Caco-2 (cell line): Measurements from ENCODE around the gene PPP2R5D. TPM values are rescaled to one million over a fixed set of nuclear protein-coding genes. Genes with fewer than 3 reads are reported as not detected.

ENCODE experiments used
- BruUV-seq: library from RNA; stranded (reverse); fragments of 400-500 nt; replicated peaks from 2 replicates; lab custom pipeline; 2021; lab: Mats Ljungman, UMichigan
- CTCF ChIA-PET: fragments of 300-600 bp; sonication (Branson Sonifier 250); formaldehyde crosslinking; loops from one replicate; lab custom pipeline; 2022; ENCODE audit warnings: antibody characterized with exemption; lab: Charles Lee
- POLR2A ChIA-PET: fragments of 300-600 bp; sonication (Branson Sonifier 250); formaldehyde crosslinking; loops from one replicate; lab custom pipeline; 2022; ENCODE audit warnings: antibody characterized with exemption; lab: Charles Lee
- DNase-seq, 2 experiments: peaks; one replicate each; pipeline versions ENCODE4 v3.0.0 to v3.0.0-alpha.2; 2020 to 2022
- H3K27me3 ChIP-seq: replicated peaks from 2 replicates; pipeline ENCODE4 v1.6.0; 2011; ENCODE audit warnings: low read length; ENCODE audit not compliant: control insufficient read depth, insufficient read depth
- H3K36me3 ChIP-seq: 2 replicates; pipeline ENCODE4 v1.5.1; 2011; ENCODE audit warnings: low read length; ENCODE audit not compliant: control insufficient read depth, insufficient read depth
- H3K4me1 ChIP-seq: fragments of 250-450 bp; sonication (Bioruptor Pico); 2 replicates; pipeline ENCODE4 v1.5.1; 2020; ENCODE audit warnings: mild to moderate bottlenecking
- H3K4me3 ChIP-seq: 2 replicates; pipeline ENCODE4 v1.5.1; 2011; ENCODE audit warnings: low read depth, mild to moderate bottlenecking, control low read depth, low read length
- H3K9me3 ChIP-seq: fragments of 250-450 bp; sonication (Bioruptor Pico); 2 replicates; pipeline ENCODE4 v1.5.1; 2020; ENCODE audit warnings: mild to moderate bottlenecking, moderate library complexity
- H3K27ac Mint-ChIP-seq: one replicate; pipeline ENCODE4 v1.8.0; 2022; ENCODE audit warnings: mixed read lengths; ENCODE audit not compliant: unreplicated experiment
- H3K27me3 Mint-ChIP-seq: one replicate; pipeline ENCODE4 v1.8.0; 2022; ENCODE audit warnings: mixed read lengths; ENCODE audit not compliant: insufficient read depth, unreplicated experiment
- H3K36me3 Mint-ChIP-seq: one replicate; pipeline ENCODE4 v1.8.0; 2022; ENCODE audit warnings: mild to moderate bottlenecking, mixed read lengths; ENCODE audit not compliant: insufficient read depth, unreplicated experiment
- H3K4me1 Mint-ChIP-seq: one replicate; pipeline ENCODE4 v1.8.0; 2022; ENCODE audit warnings: low read depth, mixed read lengths; ENCODE audit not compliant: unreplicated experiment
- H3K4me3 Mint-ChIP-seq: one replicate; pipeline ENCODE4 v1.8.0; 2022; ENCODE audit warnings: mild to moderate bottlenecking, moderate library complexity, mixed read lengths; ENCODE audit not compliant: unreplicated experiment
- H3K9me3 Mint-ChIP-seq: one replicate; pipeline ENCODE4 v1.8.0; 2022; ENCODE audit warnings: mixed read lengths; ENCODE audit not compliant: unreplicated experiment
- intact Hi-C: fragments of 100-400 bp; cut with micrococcal nuclease; formaldehyde crosslinking; loops from one replicate; pipeline ENCODE4 v1.10.0; 2022; ENCODE audit not compliant: unreplicated experiment
- total RNA-seq: library from RNA; stranded (reverse); gene quantifications from 2 replicates; pipeline ENCODE4 v1.2.3, GENCODE V29; 2022
- TF ChIP-seq, protein P1 (sequence below), 2 experiments: fragments of 200-600 bp in 1 of 2; IDR thresholded peaks; 1 replicate in 1 of 2; 2 replicates in 1 of 2; pipeline versions ENCODE4 v1.5.1 to v1.8.0; 2011 to 2022; ENCODE audit warnings: antibody characterized with exemption in 1 of 2, control low read depth in 1 of 2, inconsistent platforms in 1 of 2, low read depth in 1 of 2, low read length in 1 of 2, mild to moderate bottlenecking in 1 of 2, moderate library complexity in 1 of 2; ENCODE audit not compliant: insufficient read depth in 1 of 2, severe bottlenecking in 1 of 2, unreplicated experiment in 1 of 2

PPP2R5D gene
- total RNA-seq, 1 experiment from 2014 or later: 45.0 TPM

DNA sequence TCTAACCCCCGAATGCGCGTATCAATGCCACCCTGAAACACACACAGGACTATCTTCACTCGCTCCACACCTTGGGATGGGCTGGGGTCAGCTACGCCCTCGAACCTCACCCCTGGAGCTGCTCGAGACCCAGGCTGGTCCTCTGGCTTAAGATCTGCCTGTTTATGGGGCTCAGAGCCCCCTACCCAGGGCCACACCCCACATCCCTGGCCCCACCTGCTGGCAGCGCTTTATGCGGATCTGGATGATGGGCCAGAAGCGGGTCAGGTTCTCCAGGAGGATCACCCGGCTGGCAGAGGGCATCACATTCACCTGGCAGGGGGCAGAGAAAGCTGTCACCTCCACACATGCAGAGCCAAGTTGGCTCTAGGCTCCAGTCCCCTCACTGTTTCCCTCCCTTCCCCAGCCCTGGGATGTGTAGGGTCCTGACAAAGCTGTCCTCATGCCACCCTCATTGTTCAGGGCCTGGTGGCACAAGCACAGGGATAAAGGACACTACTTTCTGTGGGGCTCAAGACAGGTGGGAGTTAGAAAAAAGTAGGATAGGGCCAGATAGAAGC lies 61.1 kb downstream of the PPP2R5D start:
- H3K9me3 ChIP-seq: no peaks in the 10 kb centered on the region
- no peak for DNase-seq
- no peaks in the 10 kb centered on the region for H3K27me3 Mint-ChIP-seq
- no peak overlapping the region for H3K27ac Mint-ChIP-seq
- no peaks in the 10 kb centered on the region for H3K27me3 ChIP-seq
- H3K4me1 Mint-ChIP-seq: peaks cover 2% of the 10 kb centered on the region
- no peak overlapping the region for H3K4me3 Mint-ChIP-seq
- CTCF ChIA-PET: interaction anchor here (0.7 kb wide), 1 partner anchor 29 kb away, joined by 3 read pairs; no protein-coding TSS in a partner anchor
- H3K36me3 ChIP-seq: peaks cover 3% of the 10 kb centered on the region
- intact Hi-C loops: no loop called here
- no peaks in the 10 kb centered on the region for H3K9me3 Mint-ChIP-seq
- peaks cover 66% of the 10 kb centered on the region for H3K36me3 Mint-ChIP-seq
- POLR2A ChIA-PET: interaction anchor here (0.7 kb wide), 1 partner anchor 14 kb away, joined by 3 read pairs; the partner anchor contains the start of genes KLC4 and MRPL2
- BruUV-seq: no TSS peak
- H3K4me1 ChIP-seq: no peaks in the 10 kb centered on the region
- TF ChIP-seq, protein P1, sequence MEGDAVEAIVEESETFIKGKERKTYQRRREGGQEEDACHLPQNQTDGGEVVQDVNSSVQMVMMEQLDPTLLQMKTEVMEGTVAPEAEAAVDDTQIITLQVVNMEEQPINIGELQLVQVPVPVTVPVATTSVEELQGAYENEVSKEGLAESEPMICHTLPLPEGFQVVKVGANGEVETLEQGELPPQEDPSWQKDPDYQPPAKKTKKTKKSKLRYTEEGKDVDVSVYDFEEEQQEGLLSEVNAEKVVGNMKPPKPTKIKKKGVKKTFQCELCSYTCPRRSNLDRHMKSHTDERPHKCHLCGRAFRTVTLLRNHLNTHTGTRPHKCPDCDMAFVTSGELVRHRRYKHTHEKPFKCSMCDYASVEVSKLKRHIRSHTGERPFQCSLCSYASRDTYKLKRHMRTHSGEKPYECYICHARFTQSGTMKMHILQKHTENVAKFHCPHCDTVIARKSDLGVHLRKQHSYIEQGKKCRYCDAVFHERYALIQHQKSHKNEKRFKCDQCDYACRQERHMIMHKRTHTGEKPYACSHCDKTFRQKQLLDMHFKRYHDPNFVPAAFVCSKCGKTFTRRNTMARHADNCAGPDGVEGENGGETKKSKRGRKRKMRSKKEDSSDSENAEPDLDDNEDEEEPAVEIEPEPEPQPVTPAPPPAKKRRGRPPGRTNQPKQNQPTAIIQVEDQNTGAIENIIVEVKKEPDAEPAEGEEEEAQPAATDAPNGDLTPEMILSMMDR (IDR thresholded peaks at IDR 0.05; ENCODE audit: insufficient read depth in 1 of 2, low read depth in 1 of 2, low read length in 1 of 2, severe bottlenecking in 1 of 2, unreplicated experiment in 1 of 2): no peak
- H3K4me3 ChIP-seq: no peak overlapping the region

DNA sequence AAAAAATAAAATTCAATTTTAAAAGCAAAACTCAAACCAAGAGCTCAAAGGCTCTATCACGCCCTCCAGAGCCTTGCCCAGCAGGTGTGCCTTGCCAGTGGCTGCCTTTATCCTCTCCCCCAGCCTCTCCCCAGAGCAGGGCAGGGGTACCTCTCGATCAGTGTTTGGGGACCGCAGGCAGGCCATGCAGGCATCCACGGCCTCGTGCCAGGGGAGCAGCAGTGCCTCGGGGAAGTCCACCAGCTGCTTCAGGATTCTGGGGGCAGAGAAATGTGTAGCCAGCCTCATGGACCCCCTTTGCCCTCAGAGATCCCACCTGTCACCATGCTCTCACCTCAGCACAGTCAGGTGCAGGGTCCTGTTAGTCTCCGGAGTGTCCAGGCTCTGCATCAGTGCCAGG lies 63.6 kb downstream of the PPP2R5D start:
- no peak for DNase-seq
- Mint-ChIP-seq H3K4me1 (peaks cover 15% of the 10 kb centered on the region), H3K9me3 (no peaks in the 10 kb centered on the region), H3K27ac (no peak overlapping the region), H3K27me3 (no peaks in the 10 kb centered on the region), H3K36me3 (peaks cover 74% of the 10 kb centered on the region), H3K4me3 (no peak overlapping the region)
- no peaks in the 10 kb centered on the region for H3K9me3 ChIP-seq
- H3K4me1 ChIP-seq: peaks cover 7% of the 10 kb centered on the region; the same call in 1 of the 2 replicates
- CTCF ChIA-PET: no interaction called here
- POLR2A ChIA-PET: no interaction called here
- intact Hi-C loops: no loop called here
- H3K4me3 ChIP-seq: no peak overlapping the region
- no TSS peak for BruUV-seq
- TF ChIP-seq, protein P1 (IDR thresholded peaks at IDR 0.05; ENCODE audit: insufficient read depth in 1 of 2, low read depth in 1 of 2, low read length in 1 of 2, severe bottlenecking in 1 of 2, unreplicated experiment in 1 of 2): no peak
- no peaks in the 10 kb centered on the region for H3K27me3 ChIP-seq
- peaks cover 2% of the 10 kb centered on the region; the same call in 1 of the 2 replicates for H3K36me3 ChIP-seq

DNA sequence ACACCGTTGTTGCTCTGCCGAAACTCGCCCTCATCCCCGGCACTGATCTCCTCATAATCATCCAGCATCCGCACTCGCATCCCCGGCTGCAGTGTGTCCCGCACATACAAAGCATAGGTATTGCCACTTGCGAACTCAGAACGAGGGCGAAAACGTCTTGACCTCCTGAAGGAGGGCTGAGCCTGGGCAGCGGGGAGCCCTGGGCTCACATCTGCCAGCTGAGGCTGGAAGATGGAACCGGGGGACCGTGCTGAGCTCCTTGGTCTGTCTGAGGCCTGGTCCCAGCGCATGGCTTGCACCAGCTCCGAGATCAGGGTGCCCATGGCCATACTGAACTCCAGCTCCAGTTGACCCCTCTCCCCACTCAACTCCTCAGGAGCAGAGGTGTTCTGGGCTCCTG lies 66.6 kb downstream of the PPP2R5D start:
- Mint-ChIP-seq H3K9me3 (no peaks in the 10 kb centered on the region), H3K27me3 (no peaks in the 10 kb centered on the region), H3K4me1 (peaks cover 29% of the 10 kb centered on the region), H3K4me3 (no peak overlapping the region), H3K36me3 (peaks cover 71% of the 10 kb centered on the region), H3K27ac (no peak overlapping the region)
- no peak overlapping the region for H3K4me3 ChIP-seq
- CTCF ChIA-PET: no interaction called here
- H3K36me3 ChIP-seq: peaks cover 2% of the 10 kb centered on the region; the same call in 1 of the 2 replicates
- no peaks in the 10 kb centered on the region for H3K9me3 ChIP-seq
- intact Hi-C loops: loop anchor here (5.0 kb wide), 1 partner anchor 149 kb away; no protein-coding TSS in a partner anchor
- DNase-seq: no peak
- no peaks in the 10 kb centered on the region for H3K27me3 ChIP-seq
- POLR2A ChIA-PET: no interaction called here
- BruUV-seq: no TSS peak
- peaks cover 20% of the 10 kb centered on the region for H3K4me1 ChIP-seq
- TF ChIP-seq, protein P1 (IDR thresholded peaks at IDR 0.05; ENCODE audit: insufficient read depth in 1 of 2, low read depth in 1 of 2, low read length in 1 of 2, severe bottlenecking in 1 of 2, unreplicated experiment in 1 of 2): no peak
